Stimulated activated CD4-positive, alpha-beta T cell treated with anti-CD3 and anti-CD28 coated beads, Interleukin-4, amount 100 ng/mL, for 1 hour (primary cell): ENCODE results near the gene ITGA3.

Experiments
- DNase-seq: peaks from one replicate; pipeline ENCODE4 v3.0.0-alpha.2; 2020

Gene ITGA3

GRCh38 chr17:50095626-50096037, 39.7 kb downstream of the ITGA3 start:
- DNase-seq = no peak

- no peak for DNase-seq
Observed at GRCh38 chr17:50096092-50096491, 40.2 kb downstream of the ITGA3 start.

GRCh38 chr17:50096758-50097157, 40.8 kb downstream of the ITGA3 start:
- DNase-seq = no peak

GRCh38 chr17:50097455-50097854, 41.5 kb downstream of the ITGA3 start:
- no peak for DNase-seq

GRCh38 chr17:50097926-50098325, 42.0 kb downstream of the ITGA3 start:
- no peak for DNase-seq

- no peak for DNase-seq
Observed at GRCh38 chr17:50098583-50098982, 42.7 kb downstream of the ITGA3 start.

- no peak for DNase-seq
Observed at GRCh38 chr17:50099003-50099402, 43.1 kb downstream of the ITGA3 start.

GRCh38 chr17:50100480-50100883, 44.6 kb downstream of the ITGA3 start:
- no peak for DNase-seq

GRCh38 chr17:50100921-50101345, 45.0 kb downstream of the ITGA3 start:
- no peak for DNase-seq

- DNase-seq = no peak
Observed at GRCh38 chr17:50101346-50102163, 45.6 kb downstream of the ITGA3 start.

- no peak for DNase-seq
Observed at GRCh38 chr17:50102164-50102991, 46.5 kb downstream of the ITGA3 start.

- DNase-seq = no peak
Observed at GRCh38 chr17:50103252-50103651, 47.3 kb downstream of the ITGA3 start.

- DNase-seq = no peak
Observed at GRCh38 chr17:50103941-50104340, 48.0 kb downstream of the ITGA3 start.

- DNase-seq = no peak
Observed at GRCh38 chr17:50105811-50106210, 49.9 kb downstream of the ITGA3 start.

GRCh38 chr17:50106393-50107131, 50.7 kb downstream of the ITGA3 start:
- no peak for DNase-seq

- DNase-seq = no peak
Observed at GRCh38 chr17:50107790-50108414, 52.0 kb downstream of the ITGA3 start.

- no peak for DNase-seq
Observed at GRCh38 chr17:50108556-50108955, 52.6 kb downstream of the ITGA3 start.

- no peak for DNase-seq
Observed at GRCh38 chr17:50109207-50109606, 53.3 kb downstream of the ITGA3 start.

- DNase-seq = no peak
Observed at GRCh38 chr17:50109785-50110184, 53.9 kb downstream of the ITGA3 start.

GRCh38 chr17:50110591-50111349, 54.9 kb downstream of the ITGA3 start:
- no peak for DNase-seq

GRCh38 chr17:50111673-50112655, 56.1 kb downstream of the ITGA3 start:
- no peak for DNase-seq
